IPS-18a (cell line): Measurements from ENCODE around the gene ZC3H7A.

ENCODE experiments used
- H3K27ac ChIP-seq: one replicate; pipeline ENCODE4 v1.5.1; 2013; ENCODE audit warnings: low read length
- H3K27me3 ChIP-seq: one replicate; pipeline ENCODE4 v1.6.1; 2013; ENCODE audit warnings: mild to moderate bottlenecking, low read length; ENCODE audit not compliant: control insufficient read depth, insufficient read depth
- H3K36me3 ChIP-seq: one replicate; pipeline ENCODE4 v1.6.1; 2013; ENCODE audit warnings: low read depth, low read length; ENCODE audit not compliant: control insufficient read depth
- H3K4me1 ChIP-seq: one replicate; pipeline ENCODE4 v1.6.1; 2013; ENCODE audit warnings: low read depth, low read length; ENCODE audit not compliant: control insufficient read depth
- H3K4me3 ChIP-seq: one replicate; pipeline ENCODE4 v1.5.1; 2013; ENCODE audit warnings: low read length
- H3K9ac ChIP-seq: one replicate; pipeline ENCODE4 v1.6.1; 2013; ENCODE audit warnings: mild to moderate bottlenecking, low read length, moderate library complexity
- H3K9me3 ChIP-seq: one replicate; pipeline ENCODE4 v1.6.1; 2013; ENCODE audit warnings: low read depth, low read length; ENCODE audit not compliant: control insufficient read depth

The ZC3H7A gene

DNA sequence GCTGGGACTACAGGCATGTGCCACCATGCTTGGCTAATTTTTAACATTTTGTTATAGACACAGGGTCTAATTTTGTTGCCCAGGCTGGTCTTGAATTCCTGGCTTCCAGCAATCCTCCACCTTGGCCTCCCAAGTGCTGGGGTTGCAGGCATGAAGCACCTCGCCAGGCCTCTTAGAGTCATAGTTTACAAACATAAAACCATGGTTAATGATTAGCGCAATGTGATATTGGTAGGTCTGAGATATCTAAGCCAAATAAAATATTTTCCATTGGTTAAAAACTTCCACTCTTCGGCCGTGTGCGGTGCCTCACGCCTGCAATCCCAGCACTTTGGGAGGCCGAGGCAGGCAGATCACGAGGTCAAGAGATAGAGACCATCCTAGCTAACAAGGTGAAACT, 71.0 kb downstream of the ZC3H7A start:
- no peak overlapping the region for H3K9ac ChIP-seq
- H3K36me3 ChIP-seq, result peaks cover 23% of the 10 kb centered on the region
- no peak overlapping the region for H3K4me3 ChIP-seq
- no peak overlapping the region for H3K27ac ChIP-seq
- H3K9me3 ChIP-seq, result no peaks in the 10 kb centered on the region
- H3K4me1 ChIP-seq, result no peaks in the 10 kb centered on the region
- H3K27me3 ChIP-seq, result no peaks in the 10 kb centered on the region

- H3K4me1 ChIP-seq, result no peaks in the 10 kb centered on the region
- no peaks in the 10 kb centered on the region for H3K9me3 ChIP-seq
- H3K27ac ChIP-seq, result no peak overlapping the region
- no peak overlapping the region for H3K4me3 ChIP-seq
- H3K27me3 ChIP-seq, result no peaks in the 10 kb centered on the region
- peaks cover 23% of the 10 kb centered on the region for H3K36me3 ChIP-seq
- no peak overlapping the region for H3K9ac ChIP-seq
These were observed 71.6 kb downstream of the ZC3H7A start for GRCh38 chr16:11725457-11725856.

GRCh38 chr16:11722468-11722808, 74.6 kb downstream of the ZC3H7A start:
- Histone ChIP-seq H3K9ac (no peak overlapping the region), H3K27me3 (no peaks in the 10 kb centered on the region), H3K4me3 (no peak overlapping the region), H3K27ac (no peak overlapping the region), H3K36me3 (peaks cover 15% of the 10 kb centered on the region), H3K9me3 (no peaks in the 10 kb centered on the region), H3K4me1 (no peaks in the 10 kb centered on the region)

DNA sequence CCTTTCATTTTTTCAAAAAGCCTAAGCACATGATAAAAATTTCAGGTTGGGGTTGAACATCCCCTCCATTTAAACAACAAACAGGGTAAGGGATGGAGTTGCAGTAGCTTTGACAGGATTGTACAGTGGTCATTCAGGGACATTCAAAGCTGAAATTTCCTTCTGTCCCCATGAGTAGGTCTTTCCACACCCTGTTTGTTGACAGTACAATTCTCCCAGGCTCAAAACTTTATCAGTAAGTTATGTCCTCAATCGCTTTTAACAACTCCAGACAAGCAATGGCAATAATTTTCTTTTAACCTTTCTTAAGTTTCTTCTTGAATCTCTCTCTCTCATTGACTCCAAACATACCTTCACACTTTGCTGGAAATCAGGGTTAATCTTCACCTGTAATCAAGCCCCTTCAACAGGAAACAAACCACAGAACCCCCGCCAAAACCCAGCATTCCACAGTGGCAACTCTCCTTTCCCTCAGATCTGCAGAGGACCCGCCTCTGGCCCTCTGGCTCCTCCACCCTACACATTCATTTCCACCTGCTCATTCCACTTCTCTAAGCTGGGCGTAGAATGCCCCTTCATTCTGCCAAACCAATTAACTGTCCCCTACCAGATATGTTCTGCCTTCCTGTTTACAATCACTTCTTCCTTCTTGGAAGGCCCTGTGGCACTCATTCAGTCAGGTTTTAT, 75.1 kb downstream of the ZC3H7A start:
- Histone ChIP-seq H3K9me3 (no peaks in the 10 kb centered on the region), H3K4me1 (no peaks in the 10 kb centered on the region), H3K27me3 (no peaks in the 10 kb centered on the region), H3K36me3 (peaks cover 15% of the 10 kb centered on the region), H3K27ac (no peak overlapping the region), H3K9ac (no peak overlapping the region), H3K4me3 (no peak overlapping the region)

GRCh38 chr16:11719762-11720161, 77.3 kb downstream of the ZC3H7A start:
- H3K27me3 ChIP-seq, result no peaks in the 10 kb centered on the region
- no peaks in the 10 kb centered on the region for H3K9me3 ChIP-seq
- H3K27ac ChIP-seq, result no peak overlapping the region
- no peak overlapping the region for H3K4me3 ChIP-seq
- peaks cover 6% of the 10 kb centered on the region for H3K36me3 ChIP-seq
- H3K9ac ChIP-seq, result no peak overlapping the region
- H3K4me1 ChIP-seq, result no peaks in the 10 kb centered on the region

DNA sequence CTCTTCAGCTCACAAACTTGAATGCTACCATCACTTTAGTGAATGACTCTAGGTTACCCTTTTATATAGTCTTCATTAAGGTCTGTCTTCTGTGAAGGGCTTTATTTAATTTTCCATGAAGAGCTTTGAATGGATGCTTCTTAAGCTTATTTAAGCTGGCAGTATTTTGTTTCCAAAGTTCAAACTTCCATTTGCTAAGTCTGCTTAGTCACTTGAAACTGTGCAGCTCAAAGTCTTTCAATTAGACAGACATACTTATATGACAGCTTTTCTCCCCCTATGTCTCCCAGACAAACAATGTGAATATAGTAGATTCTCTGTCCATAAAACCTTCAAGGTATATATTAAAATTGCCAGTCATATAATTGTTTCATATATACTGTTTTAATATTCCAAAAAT, 77.9 kb downstream of the ZC3H7A start:
- no peak overlapping the region for H3K4me3 ChIP-seq
- H3K9me3 ChIP-seq, result no peaks in the 10 kb centered on the region
- H3K27me3 ChIP-seq, result no peaks in the 10 kb centered on the region
- H3K9ac ChIP-seq, result no peak overlapping the region
- no peaks in the 10 kb centered on the region for H3K4me1 ChIP-seq
- H3K27ac ChIP-seq, result no peak overlapping the region
- peaks cover 6% of the 10 kb centered on the region for H3K36me3 ChIP-seq

DNA sequence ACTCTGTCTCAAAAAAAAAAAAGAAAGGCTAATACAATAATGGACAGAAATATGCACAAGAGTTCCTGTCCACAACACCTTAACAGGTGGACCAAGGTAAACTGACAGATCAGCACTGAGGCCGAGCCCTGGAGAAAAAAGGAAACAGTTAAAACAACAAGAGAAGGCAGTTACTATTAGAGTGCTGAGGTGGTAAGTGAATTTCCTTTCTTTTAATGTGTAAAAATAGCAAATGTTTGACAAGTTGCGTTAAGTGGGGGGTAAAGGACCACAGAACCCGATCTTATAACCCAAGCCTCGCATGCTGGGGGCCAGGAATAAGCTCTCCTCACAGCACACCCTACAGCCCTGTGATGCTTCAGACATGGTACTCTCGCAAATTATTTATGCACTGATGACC, 79.2 kb downstream of the ZC3H7A start:
- Histone ChIP-seq H3K9me3 (no peaks in the 10 kb centered on the region), H3K27me3 (no peaks in the 10 kb centered on the region), H3K27ac (no peak overlapping the region), H3K4me3 (no peak overlapping the region), H3K4me1 (no peaks in the 10 kb centered on the region), H3K9ac (no peak overlapping the region), H3K36me3 (peaks cover 6% of the 10 kb centered on the region)

GRCh38 chr16:11716336-11716735, 80.7 kb downstream of the ZC3H7A start:
- no peaks in the 10 kb centered on the region for H3K27me3 ChIP-seq
- H3K36me3 ChIP-seq, result peaks cover 6% of the 10 kb centered on the region
- no peaks in the 10 kb centered on the region for H3K4me1 ChIP-seq
- H3K9me3 ChIP-seq, result no peaks in the 10 kb centered on the region
- no peak overlapping the region for H3K27ac ChIP-seq
- H3K4me3 ChIP-seq, result no peak overlapping the region
- no peak overlapping the region for H3K9ac ChIP-seq

DNA sequence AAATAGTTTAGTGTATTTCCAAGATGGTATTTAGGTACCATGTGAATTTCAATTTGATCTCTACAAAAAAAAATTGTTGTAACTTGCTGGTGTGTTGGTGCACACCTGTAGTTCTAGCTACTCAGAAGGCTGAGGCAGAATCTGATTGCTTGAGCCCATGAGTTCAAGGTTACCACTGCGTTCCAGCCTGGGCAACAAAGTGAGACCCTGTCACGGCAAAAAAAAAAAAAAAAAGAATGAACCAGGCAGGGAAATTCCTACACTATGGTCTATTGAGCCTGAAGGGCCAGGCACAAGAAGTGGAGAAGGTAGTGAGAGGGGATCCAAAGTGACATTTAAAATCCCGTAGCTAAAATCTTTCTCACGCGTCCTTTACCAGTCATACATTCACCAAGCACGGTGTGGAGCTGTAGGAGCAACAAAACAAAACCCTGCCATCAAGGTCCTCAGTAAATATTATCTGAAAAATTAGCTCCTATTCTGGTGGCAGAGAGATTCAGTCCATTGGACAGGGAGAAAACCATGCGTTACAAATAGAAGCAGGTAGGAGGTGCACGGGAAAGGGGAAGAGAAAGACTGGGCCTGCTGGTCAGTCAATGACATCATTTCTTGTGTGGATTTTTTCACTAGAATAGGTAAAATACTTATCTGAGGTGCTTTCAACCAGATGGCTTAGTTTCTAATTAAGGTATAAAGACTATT, 81.7 kb downstream of the ZC3H7A start:
- Histone ChIP-seq H3K4me3 (no peak overlapping the region), H3K9me3 (no peaks in the 10 kb centered on the region), H3K9ac (no peak overlapping the region), H3K36me3 (peaks cover 6% of the 10 kb centered on the region), H3K27ac (no peak overlapping the region), H3K4me1 (no peaks in the 10 kb centered on the region), H3K27me3 (no peaks in the 10 kb centered on the region)

DNA sequence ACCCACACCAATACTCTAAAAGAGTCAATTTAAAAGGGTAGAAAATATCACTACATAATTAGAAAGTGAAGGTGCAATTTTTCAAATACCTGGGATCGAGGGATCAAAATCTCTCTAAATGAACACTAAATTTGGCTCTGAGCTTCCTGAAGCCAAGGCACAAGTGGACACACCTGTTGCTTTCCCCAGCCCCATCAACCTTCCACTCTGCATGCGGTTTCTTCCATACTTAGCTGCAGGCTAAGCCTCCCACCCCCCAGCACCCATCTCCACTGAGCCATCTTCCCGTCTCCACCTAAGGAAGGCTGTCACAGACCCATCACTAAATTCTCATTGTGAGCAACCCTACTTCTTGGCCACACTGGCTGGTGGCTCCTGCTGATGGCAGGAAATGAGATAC, 84.9 kb downstream of the ZC3H7A start:
- no peaks in the 10 kb centered on the region for H3K27me3 ChIP-seq
- no peak overlapping the region for H3K27ac ChIP-seq
- H3K4me1 ChIP-seq, result no peaks in the 10 kb centered on the region
- no peaks in the 10 kb centered on the region for H3K9me3 ChIP-seq
- H3K4me3 ChIP-seq, result no peak overlapping the region
- no peaks in the 10 kb centered on the region for H3K36me3 ChIP-seq
- no peak overlapping the region for H3K9ac ChIP-seq

- no peaks in the 10 kb centered on the region for H3K27me3 ChIP-seq
- no peaks in the 10 kb centered on the region for H3K36me3 ChIP-seq
- H3K9ac ChIP-seq, result no peak overlapping the region
- no peaks in the 10 kb centered on the region for H3K4me1 ChIP-seq
- no peak overlapping the region for H3K4me3 ChIP-seq
- no peak overlapping the region for H3K27ac ChIP-seq
- no peaks in the 10 kb centered on the region for H3K9me3 ChIP-seq
These were observed 85.4 kb downstream of the ZC3H7A start for GRCh38 chr16:11711662-11712061.

DNA sequence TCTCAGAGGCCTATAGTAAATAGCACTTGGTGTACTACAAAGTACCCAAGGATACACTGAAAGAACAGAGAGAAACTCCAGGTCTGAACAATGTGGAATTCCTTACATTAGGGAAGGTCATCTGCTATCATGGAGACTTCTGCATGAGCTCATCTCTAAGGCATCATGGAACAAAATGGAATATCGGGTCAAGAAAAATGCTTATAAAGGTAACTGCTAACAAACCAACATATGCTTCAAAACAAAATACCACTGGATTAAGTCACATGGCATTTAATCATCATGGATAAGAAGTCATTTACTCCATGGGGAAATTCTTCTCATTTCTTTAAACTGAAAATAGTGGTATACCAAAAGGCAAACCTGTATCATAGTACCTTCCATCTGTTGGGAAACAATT, 88.6 kb downstream of the ZC3H7A start:
- H3K4me1 ChIP-seq, result no peaks in the 10 kb centered on the region
- H3K4me3 ChIP-seq, result no peak overlapping the region
- H3K9me3 ChIP-seq, result no peaks in the 10 kb centered on the region
- no peaks in the 10 kb centered on the region for H3K27me3 ChIP-seq
- no peak overlapping the region for H3K27ac ChIP-seq
- H3K36me3 ChIP-seq, result no peaks in the 10 kb centered on the region
- no peak overlapping the region for H3K9ac ChIP-seq
